Keratinocyte (primary cell): ENCODE results near the gene OCIAD2. TPM values are rescaled to one million over a fixed set of nuclear protein-coding genes. Genes with fewer than 3 reads are reported as not detected.
"Not testable (repeated sequence)": the region's sequence is repeated elsewhere in the genome, so short reads cannot be mapped to it uniquely, and the experiment has no call there.

ENCODE experiments used
- DNase-seq: peaks from one replicate; pipeline ENCODE4 v3.0.0-alpha.2; 2011; ENCODE audit warnings: low read depth, missing footprints, low spot score
- FAIRE-seq: peaks from 2 replicates; lab custom pipeline; 2011; peaks lifted over from hg19 to GRCh38; lab: Jason Lieb, UNC
- H2AFZ ChIP-seq: 2 replicates; pipeline ENCODE4 v1.6.0; 2012; ENCODE audit warnings: low read length, control low read depth, inconsistent platforms; ENCODE audit not compliant: control insufficient read depth
- H3K27ac ChIP-seq: 2 replicates; pipeline ENCODE4 v1.5.1; 2011; ENCODE audit warnings: low read length; ENCODE audit not compliant: control insufficient read depth, insufficient read depth
- H3K27me3 ChIP-seq: 3 replicates; pipeline ENCODE4 v1.6.0; 2011; ENCODE audit warnings: low read length; ENCODE audit not compliant: control insufficient read depth, insufficient read depth; ENCODE audit errors: extremely low read depth
- H3K36me3 ChIP-seq, 2 experiments: 2 replicates in 1 of 2; 3 replicates in 1 of 2; pipeline ENCODE4 v1.5.1; 2011; ENCODE audit warnings: low read length in 2 of 2, mild to moderate bottlenecking in 1 of 2; ENCODE audit not compliant: control insufficient read depth in 2 of 2, insufficient read depth in 2 of 2; ENCODE audit errors: extremely low read depth in 1 of 2
- H3K4me1 ChIP-seq: 3 replicates; pipeline ENCODE4 v1.5.1; 2011; ENCODE audit warnings: low read length; ENCODE audit not compliant: control insufficient read depth, insufficient read depth; ENCODE audit errors: extremely low read depth
- H3K4me2 ChIP-seq: 3 replicates; pipeline ENCODE4 v1.6.0; 2011; ENCODE audit warnings: low read depth, low read length; ENCODE audit not compliant: control insufficient read depth, insufficient read depth; ENCODE audit errors: extremely low read depth
- H3K4me3 ChIP-seq, 3 experiments: fragments of 200-600 bp in 1 of 3; sonication (generic) in 1 of 3; 2 replicates in 2 of 3; 3 replicates in 1 of 3; pipeline ENCODE4 v1.5.1; 2011 to 2016; ENCODE audit warnings: low read length in 3 of 3, mild to moderate bottlenecking in 3 of 3, control low read depth in 2 of 3, inconsistent platforms in 1 of 3, low read depth in 1 of 3, mixed read lengths in 1 of 3, mixed run types in 1 of 3, moderate library complexity in 1 of 3; ENCODE audit not compliant: control insufficient read depth in 2 of 3, insufficient read depth in 2 of 3; ENCODE audit errors: extremely low read depth in 1 of 3
- H3K79me2 ChIP-seq: 2 replicates; pipeline ENCODE4 v1.6.0; 2012; ENCODE audit warnings: low read length; ENCODE audit not compliant: control insufficient read depth, insufficient read depth
- H3K9ac ChIP-seq: 3 replicates; pipeline ENCODE4 v1.6.0; 2011; ENCODE audit warnings: low read length; ENCODE audit not compliant: control insufficient read depth, insufficient read depth; ENCODE audit errors: extremely low read depth
- H3K9me1 ChIP-seq: 3 replicates; pipeline ENCODE4 v1.6.0; 2011; ENCODE audit warnings: low read length; ENCODE audit not compliant: control insufficient read depth, insufficient read depth; ENCODE audit errors: extremely low read depth
- H3K9me3 ChIP-seq: 2 replicates; pipeline ENCODE4 v1.5.1; 2012; ENCODE audit warnings: low read depth, low read length; ENCODE audit not compliant: control insufficient read depth
- H4K20me1 ChIP-seq: 3 replicates; pipeline ENCODE4 v1.6.0; 2011; ENCODE audit warnings: low read length; ENCODE audit not compliant: control insufficient read depth, insufficient read depth; ENCODE audit errors: extremely low read depth
- EZH2 ChIP-seq: IDR thresholded peaks from one replicate; pipeline ENCODE4 v1.6.1; 2012; ENCODE audit warnings: inconsistent platforms, mild to moderate bottlenecking, low read length, moderate library complexity
- dilution Hi-C: fragments of 300-500 bp; cut with MboI; formaldehyde crosslinking; loops from one replicate; pipeline ENCODE4 v1.7.0; 2020; ENCODE audit warnings: low sequenced_read_pairs; ENCODE audit not compliant: extremely low pct_ligation_motif_present
- polyA plus RNA-seq, 5 experiments: library from polyadenylated mRNA; depleted of rRNA in 3 of 5; stranded (reverse) in 3 of 5; stranded (forward) in 1 of 5; unstranded in 1 of 5; fragments of >200 nt; gene quantifications; 1 replicate in 1 of 5; 2 replicates in 3 of 5; 3 replicates in 1 of 5; pipeline versions ENCODE4 v1.2.1 to v1.2.3, GENCODE V29; 2011 to 2012; ENCODE audit warnings: missing spikeins in 2 of 5, low read depth in 1 of 5, low replicate concordance in 1 of 5
- TF ChIP-seq, protein P1 (sequence below), 3 experiments: IDR thresholded peaks in 1 of 3; conservative IDR thresholded peaks in 1 of 3; optimal IDR thresholded peaks in 1 of 3; 2 replicates in 2 of 3; 3 replicates in 1 of 3; pipeline versions ENCODE3 to v1.5.1; 2011; ENCODE audit warnings: low read length in 3 of 3, mild to moderate bottlenecking in 3 of 3, moderate library complexity in 2 of 3, control low read depth in 1 of 3, inconsistent platforms in 1 of 3; ENCODE audit not compliant: insufficient read depth in 2 of 3; ENCODE audit errors: extremely low read depth in 1 of 3

OCIAD2 gene
- polyA plus RNA-seq, 1 donor (not counting 4 experiments of a cell fraction or from before 2014, with no cell fraction given): 407 TPM

DNA sequence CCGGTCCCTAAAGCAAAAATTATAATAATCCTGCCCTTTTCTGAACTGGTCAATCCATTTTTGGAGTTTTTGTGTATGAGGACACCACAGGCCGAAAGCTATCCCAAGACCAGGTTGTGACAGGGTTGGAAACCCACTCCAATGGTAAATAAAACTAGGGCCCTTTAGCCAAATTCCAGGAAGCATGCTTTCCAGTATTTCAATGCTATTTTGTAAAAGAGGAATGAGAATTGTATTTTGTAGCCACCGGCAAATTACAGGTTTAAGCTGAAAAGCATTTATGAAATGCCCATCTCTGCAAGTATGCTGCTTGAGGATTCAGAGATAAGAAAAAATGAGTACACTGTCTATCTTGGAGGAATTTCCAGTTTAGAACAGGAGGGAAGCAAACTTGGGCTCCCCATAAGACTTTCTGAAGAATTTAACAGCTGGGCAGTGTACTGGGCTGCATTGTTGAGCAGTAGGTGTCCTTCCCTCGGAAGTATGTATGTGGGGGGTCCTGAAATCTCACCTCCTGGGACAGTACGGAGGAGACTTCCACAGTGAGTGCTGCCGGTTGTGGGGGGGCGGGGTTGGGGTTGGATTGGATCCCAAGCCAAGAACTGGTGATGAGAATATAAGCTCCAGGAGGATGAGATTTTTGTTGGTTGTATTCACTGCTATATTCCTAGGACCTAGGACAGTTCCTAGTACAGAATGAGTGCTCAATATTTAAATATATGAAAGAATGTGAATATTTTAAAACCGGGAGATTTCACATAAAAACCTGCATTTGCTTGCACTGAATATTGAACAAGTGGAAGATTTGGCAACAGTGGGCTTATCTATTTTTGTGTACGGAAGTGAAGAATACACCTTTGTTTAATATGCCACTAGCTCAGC, 26.8 kb downstream of the OCIAD2 start:
- Histone ChIP-seq H2AFZ (no peak overlapping the region), H3K4me3 (no peak overlapping the region), H3K27me3 (no peaks in the 10 kb centered on the region), H3K36me3 (no peaks in the 10 kb centered on the region), H3K79me2 (no peaks in the 10 kb centered on the region), H3K9ac (no peak overlapping the region), H3K9me3 (no peaks in the 10 kb centered on the region), H3K4me2 (no peak overlapping the region), H4K20me1 (no peaks in the 10 kb centered on the region), H3K9me1 (no peaks in the 10 kb centered on the region), H3K4me1 (peaks cover 16% of the 10 kb centered on the region), H3K27ac (no peak overlapping the region)
- no peak for FAIRE-seq
- DNase-seq: no peak
- no peak for TF ChIP-seq EZH2
- TF ChIP-seq, protein P1, sequence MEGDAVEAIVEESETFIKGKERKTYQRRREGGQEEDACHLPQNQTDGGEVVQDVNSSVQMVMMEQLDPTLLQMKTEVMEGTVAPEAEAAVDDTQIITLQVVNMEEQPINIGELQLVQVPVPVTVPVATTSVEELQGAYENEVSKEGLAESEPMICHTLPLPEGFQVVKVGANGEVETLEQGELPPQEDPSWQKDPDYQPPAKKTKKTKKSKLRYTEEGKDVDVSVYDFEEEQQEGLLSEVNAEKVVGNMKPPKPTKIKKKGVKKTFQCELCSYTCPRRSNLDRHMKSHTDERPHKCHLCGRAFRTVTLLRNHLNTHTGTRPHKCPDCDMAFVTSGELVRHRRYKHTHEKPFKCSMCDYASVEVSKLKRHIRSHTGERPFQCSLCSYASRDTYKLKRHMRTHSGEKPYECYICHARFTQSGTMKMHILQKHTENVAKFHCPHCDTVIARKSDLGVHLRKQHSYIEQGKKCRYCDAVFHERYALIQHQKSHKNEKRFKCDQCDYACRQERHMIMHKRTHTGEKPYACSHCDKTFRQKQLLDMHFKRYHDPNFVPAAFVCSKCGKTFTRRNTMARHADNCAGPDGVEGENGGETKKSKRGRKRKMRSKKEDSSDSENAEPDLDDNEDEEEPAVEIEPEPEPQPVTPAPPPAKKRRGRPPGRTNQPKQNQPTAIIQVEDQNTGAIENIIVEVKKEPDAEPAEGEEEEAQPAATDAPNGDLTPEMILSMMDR (optimal IDR thresholded peaks at IDR 0.05 in 1 of 3, IDR thresholded peaks at IDR 0.05 in 1 of 3, conservative IDR thresholded peaks at IDR 0.05 in 1 of 3; ENCODE audit: extremely low read depth in 1 of 3, insufficient read depth in 2 of 3, low read length in 3 of 3): no peak
- dilution Hi-C loops: no loop called here

DNA sequence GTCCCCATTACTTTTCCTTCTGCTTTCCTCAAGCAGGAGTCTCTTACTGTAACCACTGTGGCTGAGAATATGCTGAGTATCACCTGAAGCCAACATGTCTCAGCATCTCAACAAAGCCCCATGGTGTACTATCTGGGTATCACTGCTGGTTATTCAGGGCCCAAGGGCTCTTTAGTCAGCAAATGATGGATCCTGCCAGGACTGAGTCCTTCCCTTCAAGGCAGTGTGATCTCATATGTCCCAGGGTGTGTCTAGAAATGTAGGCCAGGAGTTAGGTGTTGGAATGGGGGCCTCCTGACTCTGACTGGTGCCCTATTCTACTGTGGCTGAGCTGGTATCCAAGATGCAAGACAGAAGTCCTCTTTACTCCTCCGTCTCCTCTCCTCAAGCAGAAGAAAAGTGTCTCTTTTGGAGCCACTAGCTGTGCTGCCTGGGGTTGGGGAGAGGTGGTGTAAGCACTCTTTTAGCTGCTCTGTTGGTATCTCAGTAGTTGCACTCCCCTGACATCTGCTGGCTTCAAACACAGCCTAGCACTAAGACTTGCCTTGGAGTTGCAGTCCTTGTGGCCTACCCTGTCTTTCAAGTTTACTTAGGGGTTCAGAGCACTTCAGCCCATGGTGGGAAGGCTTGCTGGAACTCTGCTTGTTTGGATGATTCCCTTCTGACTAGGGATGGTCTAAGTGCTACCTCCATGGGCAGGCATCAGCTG, 28.6 kb downstream of the OCIAD2 start:
- Histone ChIP-seq H3K4me2 (peak overlapping the region; percentile 49), H3K4me1 (peaks cover 16% of the 10 kb centered on the region), H3K27me3 (no peaks in the 10 kb centered on the region), H3K9ac (no peak overlapping the region), H3K36me3 (no peaks in the 10 kb centered on the region), H3K27ac (peak overlapping the region; percentile 67), H4K20me1 (no peaks in the 10 kb centered on the region), H3K9me1 (no peaks in the 10 kb centered on the region), H2AFZ (peak overlapping the region; percentile 27), H3K79me2 (no peaks in the 10 kb centered on the region), H3K4me3 (no peak overlapping the region), H3K9me3 (no peaks in the 10 kb centered on the region)
- FAIRE-seq (peak; percentile 96), DNase-seq (peak; percentile 73)
- TF ChIP-seq, protein P1 (optimal IDR thresholded peaks at IDR 0.05 in 1 of 3, IDR thresholded peaks at IDR 0.05 in 1 of 3, conservative IDR thresholded peaks at IDR 0.05 in 1 of 3; ENCODE audit: extremely low read depth in 1 of 3, insufficient read depth in 2 of 3, low read length in 3 of 3): peak in 1 of 3 experiments; percentile 24
- no peak for TF ChIP-seq EZH2
- dilution Hi-C loops: no loop called here

DNA sequence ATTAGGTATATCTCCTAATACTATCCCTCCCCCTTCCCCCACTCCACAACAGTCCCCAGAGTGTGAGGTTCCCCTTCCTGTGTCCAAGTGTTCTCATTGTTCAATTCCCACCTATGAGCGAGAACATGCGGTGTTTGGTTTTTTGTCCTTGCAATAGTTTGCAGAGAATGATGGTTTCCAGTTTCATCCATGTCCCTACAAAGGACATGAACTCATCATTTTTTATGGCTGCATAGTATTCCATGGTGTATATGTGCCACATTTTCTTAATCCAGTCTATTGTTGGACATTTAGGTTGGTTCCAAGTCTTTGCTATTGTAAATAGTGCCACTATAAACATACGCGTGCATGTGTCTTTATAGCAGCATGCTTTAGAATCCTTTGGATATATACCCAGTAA, 41.9 kb downstream of the OCIAD2 start:
- dilution Hi-C loops, H3K4me3 ChIP-seq, H3K4me1 ChIP-seq, H3K27me3 ChIP-seq, FAIRE-seq, H3K9ac ChIP-seq, H4K20me1 ChIP-seq, H2AFZ ChIP-seq, H3K27ac ChIP-seq, DNase-seq, H3K9me1 ChIP-seq, H3K4me2 ChIP-seq, H3K36me3 ChIP-seq, H3K79me2 ChIP-seq, H3K9me3 ChIP-seq: not testable (repeated sequence)
